OCI-LY1 (cell line): Measurements from ENCODE around the gene MRFAP1.
A peak's percentile ranks its signal among the peaks of the same experiment; 100 is the strongest.

Experiments used
- H2AFZ ChIP-seq: fragments of 200-600 bp; sonication (generic), shearing (Covaris generic); 2 replicates; pipeline ENCODE4 v1.6.0; 2014; ENCODE audit warnings: antibody characterized with exemption, mild to moderate bottlenecking, low read length
- H3F3A ChIP-seq: fragments of 200-600 bp; sonication (generic), shearing (Covaris generic); 2 replicates; pipeline ENCODE4 v1.6.0; 2014; ENCODE audit warnings: mild to moderate bottlenecking, antibody characterized with exemption, low read length, moderate library complexity; ENCODE audit not compliant: insufficient read depth
- H3K27ac ChIP-seq: fragments of 200-600 bp; sonication (generic); 2 replicates; pipeline ENCODE4 v1.5.1; 2014; ENCODE audit warnings: low read length, mixed run types, mild to moderate bottlenecking, low read depth; ENCODE audit not compliant: poor library complexity, severe bottlenecking
- H3K27me3 ChIP-seq: fragments of 200-600 bp; sonication (generic); 2 replicates; pipeline ENCODE4 v1.6.0; 2014; ENCODE audit warnings: antibody characterized with exemption, mild to moderate bottlenecking, low read length, moderate library complexity; ENCODE audit not compliant: insufficient read depth
- H3K36me3 ChIP-seq: fragments of 200-600 bp; sonication (generic); 2 replicates; pipeline ENCODE4 v1.6.1; 2014; ENCODE audit warnings: mild to moderate bottlenecking, antibody characterized with exemption, low read length, moderate library complexity, mixed read lengths; ENCODE audit not compliant: insufficient read depth
- H3K4me1 ChIP-seq: fragments of 200-600 bp; sonication (generic); 2 replicates; pipeline ENCODE4 v1.5.1; 2014; ENCODE audit warnings: mild to moderate bottlenecking, low read length, moderate library complexity; ENCODE audit not compliant: insufficient read depth, severe bottlenecking
- H3K4me2 ChIP-seq: fragments of 200-600 bp; sonication (generic), shearing (Covaris generic); 2 replicates; pipeline ENCODE4 v1.6.1; 2014; ENCODE audit warnings: low read length
- H3K4me3 ChIP-seq: fragments of 200-600 bp; sonication (generic); 2 replicates; pipeline ENCODE4 v1.5.1; 2014; ENCODE audit warnings: low read length, low read depth, mild to moderate bottlenecking, mixed read lengths; ENCODE audit not compliant: poor library complexity, severe bottlenecking
- H3K79me2 ChIP-seq: fragments of 200-600 bp; shearing (Covaris generic); 2 replicates; pipeline ENCODE4 v1.6.1; 2016; ENCODE audit warnings: mixed run types, low read length, mixed read lengths; ENCODE audit not compliant: insufficient read depth
- H3K9ac ChIP-seq: fragments of 200-600 bp; sonication (generic), shearing (Covaris generic); 2 replicates; pipeline ENCODE4 v1.6.1; 2014; ENCODE audit warnings: mild to moderate bottlenecking, low read length, mixed read lengths
- H3K9me2 ChIP-seq: fragments of 200-600 bp; sonication (generic), shearing (Covaris generic); 2 replicates; pipeline ENCODE4 v1.6.1; 2014; ENCODE audit warnings: low read depth, mild to moderate bottlenecking, low read length, mixed read lengths
- H3K9me3 ChIP-seq: fragments of 200-600 bp; shearing (Covaris generic); 2 replicates; pipeline ENCODE4 v1.6.1; 2014; ENCODE audit warnings: low read length, mixed read lengths
- H4K20me1 ChIP-seq: fragments of 200-600 bp; sonication (generic), shearing (Covaris generic); 2 replicates; pipeline ENCODE4 v1.6.0; 2016; ENCODE audit warnings: mild to moderate bottlenecking, low read length; ENCODE audit not compliant: insufficient read depth
- CTCF ChIP-seq: fragments of 200-600 bp; sonication (generic), shearing (Covaris generic); IDR thresholded peaks from 2 replicates; pipeline ENCODE4 v1.5.1; 2017; ENCODE audit warnings: mild to moderate bottlenecking, antibody characterized with exemption, low read length, moderate library complexity, mixed read lengths
- EZH2 ChIP-seq: fragments of 200-600 bp; sonication (generic), shearing (Covaris generic); IDR thresholded peaks from 2 replicates; pipeline ENCODE4 v1.8.0; 2017; ENCODE audit warnings: borderline replicate concordance, mixed run types, mild to moderate bottlenecking, antibody characterized with exemption, low read length, moderate library complexity, mixed read lengths

Gene MRFAP1

GRCh38 chr4:6592804-6593563 is 47.5 kb upstream of the MRFAP1 start:
- Histone ChIP-seq H3K27ac (peak overlapping the region; percentile 90), H3K4me3 (no peak overlapping the region), H3F3A (no peaks in the 10 kb centered on the region), H3K9me2 (no peaks in the 10 kb centered on the region), H3K4me1 (peaks cover 33% of the 10 kb centered on the region), H3K4me2 (no peak overlapping the region), H3K79me2 (no peaks in the 10 kb centered on the region), H3K9ac (no peak overlapping the region), H3K9me3 (no peaks in the 10 kb centered on the region), H3K36me3 (no peaks in the 10 kb centered on the region), H2AFZ (no peak overlapping the region), H4K20me1 (no peaks in the 10 kb centered on the region), H3K27me3 (no peaks in the 10 kb centered on the region)
- TF ChIP-seq CTCF: no peak
- TF ChIP-seq EZH2: no peak

DNA sequence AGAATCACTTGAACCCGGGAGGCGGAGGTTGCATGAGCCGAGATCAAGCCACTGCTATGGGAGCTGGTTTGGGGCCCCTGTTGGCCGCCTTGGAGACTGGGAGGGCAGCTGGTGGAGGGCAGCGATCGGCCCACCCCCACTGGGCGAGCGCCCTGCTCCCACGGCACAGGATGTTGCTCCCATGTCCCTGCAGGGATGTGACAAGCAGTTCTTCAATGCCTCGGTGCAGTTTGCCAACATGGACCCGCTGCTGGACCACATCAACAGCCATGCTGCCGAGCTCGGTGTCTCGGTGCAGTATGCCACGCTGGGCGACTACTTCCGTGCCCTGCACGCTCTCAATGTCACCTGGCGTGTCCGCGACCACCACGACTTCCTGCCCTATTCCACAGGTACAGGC is 46.1 kb upstream of the MRFAP1 start:
- H3K4me2 ChIP-seq: no peak overlapping the region
- TF ChIP-seq EZH2 (no peak), CTCF (no peak)

DNA sequence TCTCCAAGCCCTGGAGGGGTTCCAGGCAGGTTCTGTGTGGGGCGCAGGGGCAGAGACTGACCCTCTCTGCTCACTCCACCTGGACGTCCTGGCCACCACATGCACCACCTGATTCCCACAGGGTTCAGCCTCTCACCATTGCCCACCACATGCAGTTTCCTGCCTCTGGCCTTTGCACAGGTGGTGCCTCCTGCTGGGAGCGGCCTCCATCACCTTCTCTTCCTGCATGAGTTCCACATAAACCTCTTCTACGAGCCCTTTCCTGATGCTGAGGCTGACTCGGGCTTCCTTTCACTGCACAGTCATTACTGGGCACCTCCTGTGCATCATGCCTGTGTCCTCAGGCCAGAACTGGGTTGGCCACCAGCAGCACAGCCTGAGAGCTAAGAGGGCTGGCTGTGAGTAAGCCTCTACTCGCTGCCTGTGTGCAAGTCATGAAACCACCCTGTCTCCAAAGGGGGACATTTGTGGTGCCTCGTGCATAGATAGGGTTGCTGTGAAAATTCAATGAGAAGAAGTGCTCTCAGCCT is 45.6 kb upstream of the MRFAP1 start:
- Histone ChIP-seq H3K9me3 (no peaks in the 10 kb centered on the region), H3F3A (no peaks in the 10 kb centered on the region), H4K20me1 (no peaks in the 10 kb centered on the region), H3K27me3 (no peaks in the 10 kb centered on the region), H2AFZ (no peak overlapping the region), H3K4me1 (peaks cover 46% of the 10 kb centered on the region), H3K9me2 (no peaks in the 10 kb centered on the region), H3K27ac (peak overlapping the region; percentile 61), H3K4me3 (no peak overlapping the region), H3K4me2 (no peak overlapping the region), H3K36me3 (no peaks in the 10 kb centered on the region), H3K9ac (no peak overlapping the region), H3K79me2 (no peaks in the 10 kb centered on the region)
- TF ChIP-seq EZH2: no peak
- TF ChIP-seq CTCF: no peak

More for the DNA sequence above, 46.1 kb upstream of the MRFAP1 start:
- Histone ChIP-seq H3K27me3 (no peaks in the 10 kb centered on the region), H3K4me3 (no peak overlapping the region), H3K4me1 (peaks cover 46% of the 10 kb centered on the region), H3K79me2 (no peaks in the 10 kb centered on the region), H2AFZ (no peak overlapping the region), H3F3A (no peaks in the 10 kb centered on the region), H4K20me1 (no peaks in the 10 kb centered on the region), H3K9ac (no peak overlapping the region), H3K27ac (no peak overlapping the region), H3K36me3 (no peaks in the 10 kb centered on the region), H3K9me3 (no peaks in the 10 kb centered on the region), H3K9me2 (no peaks in the 10 kb centered on the region)
